Fibroblast of villous mesenchyme (primary cell): ENCODE data around the gene SLC39A8. TPM values are rescaled to one million over a fixed set of nuclear protein-coding genes. Genes with fewer than 3 reads are reported as not detected.

Experiments used
- DNase-seq: peaks from one replicate; pipeline ENCODE4 v3.0.0-alpha.2; 2010; ENCODE audit warnings: low read depth
- H3K4me3 ChIP-seq: 2 replicates; pipeline ENCODE4 v1.5.1; 2011; ENCODE audit warnings: low read depth, mild to moderate bottlenecking, low read length
- CTCF ChIP-seq: IDR thresholded peaks from 2 replicates; pipeline ENCODE4 v1.5.1; 2012; ENCODE audit warnings: low read depth, mild to moderate bottlenecking, low read length; ENCODE audit not compliant: insufficient read depth
- small RNA-seq: library from RNA; depleted of rRNA; stranded (forward); fragments of <200 nt; gene quantifications from one replicate; pipeline ENCODE3, GENCODE V24; 2012
- total RNA-seq: library from RNA; depleted of rRNA; stranded (reverse); fragments of >200 nt; gene quantifications from 2 replicates; pipeline ENCODE4 v1.2.3, GENCODE V29; 2012

SLC39A8 gene
- total RNA-seq, 1 donor: 38.4 TPM

- no peak overlapping the region for H3K4me3 ChIP-seq
- no peak for DNase-seq
- TF ChIP-seq CTCF: no peak
These were observed 126.2 kb downstream of the SLC39A8 start for GRCh38 chr4:102219129-102219528.

- DNase-seq: no peak
- H3K4me3 ChIP-seq: no peak overlapping the region
- TF ChIP-seq CTCF: no peak
These were observed 126.6 kb downstream of the SLC39A8 start for GRCh38 chr4:102218656-102219055.

- H3K4me3 ChIP-seq: no peak overlapping the region
- no peak for TF ChIP-seq CTCF
- no peak for DNase-seq
These were observed 127.4 kb downstream of the SLC39A8 start for GRCh38 chr4:102217775-102218355.

GRCh38 chr4:102217345-102217744 is 127.9 kb downstream of the SLC39A8 start:
- TF ChIP-seq CTCF: no peak
- peak; percentile 2 for DNase-seq

GRCh38 chr4:102216666-102217065 is 128.6 kb downstream of the SLC39A8 start:
- no peak for DNase-seq
- no peak overlapping the region for H3K4me3 ChIP-seq
- TF ChIP-seq CTCF: no peak

More at GRCh38 chr4:102217345-102217744, 127.9 kb downstream of the SLC39A8 start:
- H3K4me3 ChIP-seq: no peak overlapping the region

GRCh38 chr4:102213031-102213430 is 132.3 kb downstream of the SLC39A8 start:
- no peak for DNase-seq
- no peak for TF ChIP-seq CTCF
- H3K4me3 ChIP-seq: no peak overlapping the region

Small RNA genes lying within 50 kb of the gene (small RNA-seq; reads per million reads assigned to genes)
- gene RN7SL728P: not detected

Other genes with a start within 250 kb of the SLC39A8 start
- 29.3 and 67.4 TPM in 2 replicates for gene NFKB1, start 155.9 kb upstream of the SLC39A8 start, total RNA-seq